Stimulated activated CD4-positive, alpha-beta T cell treated with anti-CD3 and anti-CD28 coated beads, Interleukin-1b, Interleukin-23, amount 100 ng/mL, for 48 hours (primary cell): Measurements from ENCODE around the gene APOL6.
"Not testable (repeated sequence)": the region's sequence is repeated elsewhere in the genome, so short reads cannot be mapped to it uniquely, and the experiment has no call there.

Experiments
- DNase-seq: peaks from one replicate; pipeline ENCODE4 v3.0.0-alpha.2; 2020

Gene APOL6

DNA sequence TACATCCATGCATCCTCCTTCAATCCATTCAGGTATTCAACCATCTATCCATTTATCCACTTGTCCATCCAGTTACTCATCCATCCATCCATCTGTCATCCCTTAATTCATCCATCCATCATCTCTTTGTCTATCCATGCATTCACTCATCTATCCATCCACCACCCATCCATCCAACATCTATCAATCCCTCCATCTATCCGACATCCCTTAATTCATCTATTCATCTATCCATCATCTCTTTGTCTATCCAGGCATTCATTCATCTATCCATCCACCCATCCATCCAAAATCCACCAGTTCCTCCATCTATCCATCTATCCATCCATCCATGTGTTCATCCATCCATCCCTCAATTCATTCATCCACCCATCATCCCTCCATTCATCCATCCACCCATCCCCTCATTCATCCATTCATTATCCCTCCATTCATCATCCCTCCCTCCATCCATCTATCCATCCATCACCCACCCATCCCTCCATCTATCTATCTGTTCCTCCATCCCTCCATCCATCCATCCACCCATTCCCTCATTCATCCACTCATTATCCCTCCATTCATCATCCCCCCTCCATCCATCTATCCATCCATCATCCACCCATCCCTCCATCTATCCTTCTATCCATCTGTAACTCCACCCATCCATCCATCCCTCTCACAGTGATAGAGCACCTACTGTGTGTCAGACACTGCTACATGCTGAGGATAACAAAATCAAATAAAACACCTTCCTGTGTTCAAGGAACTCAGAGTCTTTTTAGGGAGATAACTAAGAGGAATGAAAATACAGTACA lies 29.6 kb upstream of the APOL6 start:
- DNase-seq = no peak

GRCh38 chr22:35619336-35620094 lies 28.7 kb upstream of the APOL6 start:
- DNase-seq = no peak

DNA sequence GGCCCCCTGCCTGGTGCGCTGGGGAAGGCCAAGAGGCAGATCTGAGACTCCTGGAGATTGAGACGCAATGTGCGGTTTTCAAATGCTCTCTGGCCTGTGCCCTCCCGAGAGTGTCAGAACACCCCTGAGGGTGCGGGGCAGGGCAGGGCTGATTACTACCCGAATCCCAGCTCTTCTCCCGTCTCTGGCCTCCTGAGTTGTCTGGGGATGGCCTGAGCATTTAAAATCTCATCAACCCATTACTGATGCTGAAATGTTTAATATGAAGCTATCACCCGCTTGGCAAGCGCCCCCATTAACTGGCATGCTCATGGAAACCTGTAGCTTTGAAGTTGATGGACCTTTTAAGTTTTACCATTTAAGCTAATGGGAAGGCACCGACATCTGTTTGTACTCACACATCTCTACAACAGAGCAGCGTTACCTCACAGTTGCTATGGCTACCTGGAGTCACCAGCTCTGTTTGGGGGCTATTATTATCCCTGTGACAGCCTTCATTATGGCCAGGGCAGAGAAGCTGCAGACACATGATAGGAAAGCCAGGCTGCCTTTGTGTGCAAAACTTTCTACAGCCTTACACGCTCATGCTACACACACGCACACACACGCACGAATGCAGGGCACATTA lies 27.5 kb upstream of the APOL6 start:
- DNase-seq = no peak

DNA sequence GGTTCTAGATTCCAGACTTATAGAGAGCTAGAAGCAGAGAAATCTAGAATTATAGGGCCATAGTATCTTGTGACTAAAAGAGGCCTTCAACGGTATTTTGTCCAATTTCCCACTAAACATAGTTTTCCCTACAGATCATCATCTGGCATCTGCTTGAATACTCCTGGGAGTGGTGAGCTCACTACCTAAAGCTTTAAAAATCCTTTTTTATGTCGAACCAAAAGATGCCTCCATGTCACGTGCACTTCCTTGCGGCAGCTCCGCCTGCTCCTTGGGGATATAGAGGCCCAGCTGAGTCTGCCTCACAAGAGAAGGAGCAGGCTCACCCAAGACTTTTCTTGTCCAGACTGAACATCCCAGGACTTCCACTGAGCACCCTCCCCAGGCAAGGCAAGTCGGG lies 26.8 kb upstream of the APOL6 start:
- DNase-seq = no peak

- DNase-seq = no peak
Measured at GRCh38 chr22:35622191-35622913, 25.9 kb upstream of the APOL6 start.

GRCh38 chr22:35623885-35624284 lies 24.4 kb upstream of the APOL6 start:
- not testable (repeated sequence) for DNase-seq

GRCh38 chr22:35624547-35624946 lies 23.7 kb upstream of the APOL6 start:
- no peak for DNase-seq

DNA sequence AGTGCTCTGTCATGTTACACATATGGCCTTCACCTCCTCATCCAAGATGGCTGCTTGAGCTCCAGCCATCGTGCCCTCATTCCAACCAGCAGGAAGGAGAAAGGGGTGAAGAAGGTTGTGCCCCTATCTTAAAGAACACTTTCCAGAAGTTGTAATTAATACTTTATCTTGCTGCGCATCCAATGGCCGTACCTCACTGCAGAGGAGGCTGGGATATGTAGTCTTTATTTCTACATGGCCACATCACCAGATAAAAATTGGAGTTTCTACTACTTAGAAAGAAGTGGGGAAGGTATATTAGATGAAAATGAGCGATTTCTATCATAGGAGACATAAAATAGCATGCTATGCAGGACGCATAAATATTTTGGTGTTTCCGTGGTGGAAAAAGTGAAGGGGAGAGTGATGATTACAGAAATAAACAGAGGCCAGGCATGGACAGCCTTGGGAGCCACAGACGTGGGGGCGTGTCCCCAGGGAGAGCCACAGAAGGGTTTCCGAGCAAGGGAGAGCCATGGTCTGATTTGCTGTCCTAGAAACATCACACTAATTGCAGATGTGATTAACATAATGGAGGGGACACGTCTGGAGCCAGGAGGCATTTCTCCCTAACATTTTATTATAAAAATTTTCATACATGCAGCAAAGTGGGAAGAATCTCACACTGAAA lies 22.3 kb upstream of the APOL6 start:
- DNase-seq = no peak

DNA sequence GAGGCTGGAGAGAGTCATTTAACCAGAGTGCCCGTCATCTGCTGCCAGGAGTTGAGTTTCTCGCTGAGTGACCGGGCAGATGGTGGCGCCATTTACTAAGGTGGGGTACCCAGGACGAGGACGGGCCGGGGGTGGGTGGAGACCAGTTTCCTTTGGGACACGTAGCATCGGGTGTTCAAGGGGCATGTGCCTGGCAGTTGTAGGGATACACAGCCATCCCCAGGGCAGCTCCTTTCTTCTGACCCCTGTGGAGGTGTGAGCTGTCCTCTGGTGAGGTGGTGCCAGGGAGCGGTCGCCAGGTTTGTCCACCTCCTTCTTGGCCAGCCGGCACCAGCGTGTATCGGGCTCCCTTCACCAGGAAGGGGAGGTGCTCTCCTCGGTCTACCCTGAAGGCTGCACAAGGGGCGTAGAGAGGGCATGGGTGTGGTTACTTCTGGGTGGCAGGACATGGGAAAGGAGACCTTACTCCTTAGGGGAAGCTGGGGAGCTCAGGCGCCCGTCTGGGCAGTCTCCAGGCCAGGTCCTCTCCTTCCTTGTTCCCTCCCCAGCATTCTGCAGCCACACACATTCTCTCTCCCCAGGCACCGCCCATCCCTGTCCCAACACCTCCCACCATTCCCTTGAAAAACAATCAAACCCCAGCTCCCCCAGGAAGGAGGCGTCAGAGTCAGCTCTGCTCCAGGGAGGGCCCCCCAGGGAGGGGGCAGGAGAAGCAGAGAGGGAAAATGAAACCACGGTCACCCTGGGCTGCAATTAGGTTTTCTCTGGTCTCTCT lies 20.8 kb upstream of the APOL6 start:
- peak; percentile 59 for DNase-seq

GRCh38 chr22:35628732-35629131 lies 19.5 kb upstream of the APOL6 start:
- no peak for DNase-seq

GRCh38 chr22:35629406-35630216 lies 18.6 kb upstream of the APOL6 start:
- peak; percentile 44 for DNase-seq

GRCh38 chr22:35630387-35630793 lies 17.9 kb upstream of the APOL6 start:
- no peak for DNase-seq

DNA sequence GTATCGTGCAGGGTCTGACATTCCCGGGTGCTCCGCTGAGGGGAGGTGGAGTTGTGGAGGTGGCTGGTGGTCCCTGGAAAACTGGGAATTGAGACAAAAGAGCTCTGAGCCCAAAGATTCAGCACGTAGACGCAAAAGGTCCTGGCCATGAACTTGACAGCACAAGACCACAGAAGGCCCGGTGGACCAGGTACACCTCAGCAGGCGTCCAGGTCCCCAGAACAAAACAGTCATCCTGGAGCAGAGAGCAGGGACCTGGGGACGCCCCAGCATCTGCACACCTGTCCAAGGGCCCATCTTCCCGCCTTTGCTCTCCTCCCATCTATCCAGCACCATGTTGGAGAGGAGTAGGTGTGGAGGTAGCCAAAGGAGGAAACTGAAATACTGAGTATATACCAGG lies 17.4 kb upstream of the APOL6 start:
- no peak for DNase-seq

- peak; percentile 37 for DNase-seq
Measured at GRCh38 chr22:35631597-35631996, 16.6 kb upstream of the APOL6 start.

DNA sequence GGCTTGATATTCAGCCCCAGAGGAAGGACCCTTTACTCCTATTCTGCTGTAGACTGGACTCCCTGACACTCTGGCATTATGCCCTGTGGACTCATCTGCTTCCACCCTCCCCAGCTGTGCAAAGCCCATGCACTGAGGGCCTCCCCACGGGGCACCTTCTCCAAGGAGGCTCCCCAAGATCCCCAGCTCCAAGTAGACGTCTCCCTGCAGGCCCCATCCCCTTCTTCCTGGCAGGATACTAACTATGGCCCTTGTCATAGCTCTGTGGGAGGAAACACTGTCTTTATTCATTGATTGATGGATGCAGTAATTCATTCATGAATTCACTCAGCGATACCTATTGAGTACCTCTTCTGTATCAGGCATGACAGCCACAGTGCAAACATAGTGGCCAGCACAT lies 15.3 kb upstream of the APOL6 start:
- no peak for DNase-seq

GRCh38 chr22:35633520-35633919 lies 14.7 kb upstream of the APOL6 start:
- no peak for DNase-seq

DNA sequence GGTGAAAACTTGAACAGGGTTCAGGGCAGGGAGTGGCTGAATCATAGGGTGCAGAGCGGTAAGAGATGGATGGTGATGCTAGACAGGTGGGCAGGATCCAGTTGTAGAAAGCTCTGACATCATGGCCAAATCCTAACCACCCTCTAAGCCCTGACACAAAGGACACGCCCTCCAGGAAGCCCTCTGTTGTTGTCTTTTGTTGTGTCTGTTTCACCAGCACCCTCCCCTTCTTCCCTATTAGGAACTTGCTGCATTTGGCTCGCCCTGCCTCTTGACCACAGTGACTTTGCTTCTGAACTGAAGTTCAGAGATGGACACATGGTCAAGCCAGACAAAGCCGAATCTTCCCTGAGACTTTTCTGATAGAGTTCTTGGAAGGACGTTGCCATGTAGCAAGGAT lies 14.2 kb upstream of the APOL6 start:
- no peak for DNase-seq

- DNase-seq = no peak
Measured at GRCh38 chr22:35634943-35635540, 13.2 kb upstream of the APOL6 start.

- no peak for DNase-seq
Measured at GRCh38 chr22:35637254-35637653, 11.0 kb upstream of the APOL6 start.

DNA sequence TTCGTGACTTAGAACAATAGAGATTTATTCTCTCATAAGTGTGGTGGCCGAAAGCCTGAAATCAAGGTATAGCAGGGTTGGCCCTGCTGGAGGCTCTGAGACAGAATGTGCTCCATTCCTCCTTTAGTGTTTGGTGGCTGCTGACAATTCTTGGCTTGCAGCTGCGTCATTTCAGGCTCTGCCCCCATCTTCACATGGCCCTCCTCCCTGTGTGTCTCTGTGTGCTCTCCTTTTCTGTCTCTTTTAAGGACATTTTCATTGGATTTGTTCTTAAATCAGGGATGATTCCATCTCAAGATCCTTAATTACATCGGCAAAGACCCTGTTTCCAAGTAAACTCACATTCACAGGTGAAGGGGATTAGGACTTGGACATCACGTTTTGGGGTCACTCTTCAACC lies 10.2 kb upstream of the APOL6 start:
- DNase-seq = no peak

DNA sequence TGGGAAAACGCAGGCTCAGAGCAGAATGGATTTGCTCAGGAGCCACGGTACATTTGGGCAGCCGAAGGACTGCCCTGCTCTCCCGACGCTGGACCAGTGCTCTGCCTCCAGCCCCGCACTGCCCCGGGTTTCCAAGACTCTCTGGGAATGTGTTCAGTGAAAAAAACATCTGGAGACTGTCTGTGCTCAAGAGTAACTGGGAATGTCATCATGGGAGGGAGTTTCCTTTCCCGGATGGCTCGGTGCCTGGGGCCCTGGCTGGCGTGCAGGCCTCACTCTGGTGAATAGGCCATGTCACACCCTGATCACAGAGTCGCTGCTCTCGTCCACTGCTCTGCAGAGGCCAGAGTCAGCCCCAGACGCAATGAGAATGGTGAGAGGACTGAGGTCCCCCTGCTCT lies 9.8 kb upstream of the APOL6 start:
- no peak for DNase-seq
